Panc1 (cell line): Measurements from ENCODE around the gene LHX2. TPM values are rescaled to one million over a fixed set of nuclear protein-coding genes. Genes with fewer than 3 reads are reported as not detected.
"Not testable (repeated sequence)": the region's sequence is repeated elsewhere in the genome, so short reads cannot be mapped to it uniquely, and the experiment has no call there.

ENCODE experiments used
- ATAC-seq: fragments of 200-7000 bp; cut with Tn5 transposase; 2 replicates; pipeline ENCODE4 v1.9.1; 2020; ENCODE audit warnings: mild to moderate bottlenecking, moderate library complexity
- BruUV-seq: library from RNA; stranded (reverse); fragments of 400-500 nt; replicated peaks from 2 replicates; lab custom pipeline; 2021; lab: Mats Ljungman, UMichigan
- CTCF ChIA-PET: fragments of 300-600 bp; sonication (Branson Sonifier 250); formaldehyde crosslinking; loops from one replicate; lab custom pipeline; 2022; ENCODE audit warnings: antibody characterized with exemption; lab: Charles Lee
- POLR2A ChIA-PET: fragments of 300-600 bp; sonication (Branson Sonifier 250); formaldehyde crosslinking; loops from one replicate; lab custom pipeline; 2022; ENCODE audit warnings: antibody characterized with exemption; lab: Charles Lee
- DNase-seq: peaks from one replicate; pipeline ENCODE4 v3.0.0-alpha.2; 2010; ENCODE audit warnings: low read depth, low spot score
- H3K27ac ChIP-seq: 2 replicates; pipeline ENCODE4 v1.5.1; 2011; ENCODE audit warnings: mild to moderate bottlenecking, low read length, inconsistent platforms
- H3K27me3 ChIP-seq: fragments of 200-500 bp; sonication (Bioruptor generic); 2 replicates; pipeline ENCODE4 v1.6.0; 2014; ENCODE audit warnings: low read length, inconsistent platforms; ENCODE audit not compliant: control insufficient read depth, insufficient read depth
- H3K36me3 ChIP-seq: fragments of 200-500 bp; sonication (Bioruptor generic); 2 replicates; pipeline ENCODE4 v1.5.1; 2014; ENCODE audit warnings: inconsistent platforms, mild to moderate bottlenecking, low read length, moderate library complexity; ENCODE audit not compliant: control insufficient read depth, insufficient read depth
- H3K4me1 ChIP-seq: 2 replicates; pipeline ENCODE4 v1.5.1; 2011; ENCODE audit warnings: inconsistent platforms, mild to moderate bottlenecking, low read length, moderate library complexity; ENCODE audit not compliant: control insufficient read depth, insufficient read depth
- H3K4me3 ChIP-seq, 2 experiments: 2 replicates each; pipeline ENCODE4 v1.5.1; 2011 to 2012; ENCODE audit warnings: low read depth in 2 of 2, low read length in 2 of 2, mild to moderate bottlenecking in 2 of 2, inconsistent platforms in 1 of 2, moderate library complexity in 1 of 2
- H3K9me3 ChIP-seq: fragments of 200-500 bp; sonication (Bioruptor generic); 2 replicates; pipeline ENCODE4 v1.5.1; 2014; ENCODE audit warnings: low read depth, mild to moderate bottlenecking, inconsistent platforms, low read length, moderate library complexity; ENCODE audit not compliant: control insufficient read depth, insufficient read depth
- CTCF ChIP-seq: fragments of 450-650 bp; IDR thresholded peaks from 2 replicates; pipeline ENCODE4 v1.5.1; 2017; ENCODE audit warnings: mild to moderate bottlenecking
- POLR2AphosphoS5 ChIP-seq: IDR thresholded peaks from 2 replicates; pipeline ENCODE4 v1.6.1; 2012; ENCODE audit warnings: mild to moderate bottlenecking, low read depth, low read length, moderate library complexity
- REST ChIP-seq, 2 experiments: IDR thresholded peaks; 2 replicates each; pipeline ENCODE4 v1.6.1; 2011 to 2012; ENCODE audit warnings: low read depth in 2 of 2, control low read depth in 1 of 2, low read length in 1 of 2, mild to moderate bottlenecking in 1 of 2, moderate library complexity in 1 of 2; ENCODE audit not compliant: insufficient read depth in 1 of 2
- SIN3A ChIP-seq: IDR thresholded peaks from 2 replicates; pipeline ENCODE4 v1.6.1; 2012; ENCODE audit warnings: low read depth, mild to moderate bottlenecking, low read length, moderate library complexity, borderline replicate concordance; ENCODE audit not compliant: insufficient read depth
- TCF7L2 ChIP-seq: IDR thresholded peaks from 2 replicates; pipeline ENCODE4 v1.6.1; 2011; ENCODE audit warnings: mild to moderate bottlenecking, low read depth, low read length, inconsistent platforms
- in situ Hi-C: cut with HindIII; loops from 2 replicates; pipeline ENCODE4 v1.10.0; 2016; ENCODE audit warnings: low sequenced_read_pairs, low pct_unique_long_range_greater_than_20kb
- intact Hi-C: fragments of 100-400 bp; cut with micrococcal nuclease; formaldehyde crosslinking; loops from one replicate; pipeline ENCODE4 v1.10.0; 2022; ENCODE audit not compliant: unreplicated experiment
- total RNA-seq: library from RNA; stranded (reverse); gene quantifications from one replicate; pipeline ENCODE4 v1.2.1, GENCODE V29; 2021; ENCODE audit not compliant: unreplicated experiment

LHX2 gene
- total RNA-seq, 1 experiment from 2014 or later, result 0.36 TPM

- TF ChIP-seq REST (IDR thresholded peaks at IDR 0.05; ENCODE audit: insufficient read depth in 1 of 2, low read depth in 2 of 2, low read length in 1 of 2) (no peak), TCF7L2 (no peak), SIN3A (no peak), POLR2AphosphoS5 (no peak), CTCF (no peak)
- Histone ChIP-seq H3K27ac (no peak overlapping the region), H3K4me1 (no peaks in the 10 kb centered on the region), H3K27me3 (no peaks in the 10 kb centered on the region), H3K9me3 (no peaks in the 10 kb centered on the region), H3K4me3 (no peak overlapping the region), H3K36me3 (no peaks in the 10 kb centered on the region)
- DNase-seq (no peak), ATAC-seq (no peak)
- CTCF ChIA-PET, result interaction anchor here (0.7 kb wide), 1 partner anchor 805 kb away, joined by 4 read pairs; no protein-coding TSS in a partner anchor
- BruUV-seq, result no TSS peak
- in situ Hi-C loops, result no loop called here
- intact Hi-C loops, result no loop called here
- POLR2A ChIA-PET, result interaction anchor here (0.6 kb wide), 1 partner anchor 482 kb away, joined by 4 read pairs; no protein-coding TSS in a partner anchor
These were observed 37.1 kb upstream of the LHX2 start for GRCh38 chr9:123974471-123974870.

GRCh38 chr9:123975871-123976270 is 35.7 kb upstream of the LHX2 start:
- H3K36me3 ChIP-seq, result no peaks in the 10 kb centered on the region
- ATAC-seq (no peak), DNase-seq (no peak)
- TF ChIP-seq CTCF (no peak), TCF7L2 (no peak), REST (IDR thresholded peaks at IDR 0.05; ENCODE audit: insufficient read depth in 1 of 2, low read depth in 2 of 2, low read length in 1 of 2) (no peak), SIN3A (no peak), POLR2AphosphoS5 (no peak)
- in situ Hi-C loops, result no loop called here
- no peaks in the 10 kb centered on the region for H3K4me1 ChIP-seq
- H3K9me3 ChIP-seq, result no peaks in the 10 kb centered on the region
- H3K4me3 ChIP-seq, result no peak overlapping the region
- ChIA-PET POLR2A (interaction anchor here (0.5 kb wide), 1 partner anchor 694 kb away, joined by 14 read pairs; no protein-coding TSS in a partner anchor), CTCF (interaction anchor here (0.6 kb wide), 1 partner anchor 573 kb away, joined by 3 read pairs; no protein-coding TSS in a partner anchor)
- H3K27ac ChIP-seq, result no peak overlapping the region
- no TSS peak for BruUV-seq
- intact Hi-C loops, result no loop called here
- no peaks in the 10 kb centered on the region for H3K27me3 ChIP-seq

- H3K27me3 ChIP-seq, POLR2A ChIA-PET, ATAC-seq: not testable (repeated sequence)
These were observed 35.0 kb upstream of the LHX2 start for GRCh38 chr9:123976579-123976978.

More at GRCh38 chr9:123976579-123976978, 35.0 kb upstream of the LHX2 start:
- H3K9me3 ChIP-seq, BruUV-seq, in situ Hi-C loops, intact Hi-C loops, H3K4me3 ChIP-seq, H3K36me3 ChIP-seq, H3K4me1 ChIP-seq, DNase-seq, CTCF ChIA-PET, H3K27ac ChIP-seq: not testable (repeated sequence)
